Mesenchymal stem cell (in vitro differentiated cells and primary cell): Measurements from ENCODE around the gene SUSD4.

ENCODE experiments used
- DNase-seq: peaks from one replicate; pipeline ENCODE4 v3.0.0-alpha.2; 2013
- H2AFZ ChIP-seq: one replicate; pipeline ENCODE4 v1.6.1; 2013; ENCODE audit warnings: low read depth, mild to moderate bottlenecking, control low read depth, inconsistent platforms, low read length, moderate library complexity
- H2AK5ac ChIP-seq: 2 replicates; pipeline ENCODE4 v1.6.1; 2013; ENCODE audit warnings: low read length, moderate library complexity, mild to moderate bottlenecking, inconsistent platforms; ENCODE audit not compliant: severe bottlenecking
- H2BK120ac ChIP-seq: one replicate; pipeline ENCODE4 v1.6.1; 2013; ENCODE audit warnings: low read depth, mild to moderate bottlenecking, inconsistent platforms, low read length, moderate library complexity
- H2BK12ac ChIP-seq, 2 experiments: one replicate each; pipeline ENCODE4 v1.6.1; 2013; ENCODE audit warnings: inconsistent platforms in 2 of 2, low read length in 2 of 2, mild to moderate bottlenecking in 2 of 2, moderate library complexity in 2 of 2, control low read depth in 1 of 2
- H2BK15ac ChIP-seq: one replicate; pipeline ENCODE4 v1.6.1; 2013; ENCODE audit warnings: mild to moderate bottlenecking, low read depth, inconsistent platforms; ENCODE audit not compliant: poor library complexity, severe bottlenecking
- H2BK5ac ChIP-seq: 2 replicates; pipeline ENCODE4 v1.6.1; 2013; ENCODE audit warnings: low read depth, mild to moderate bottlenecking, low read length, control low read depth, inconsistent platforms; ENCODE audit not compliant: poor library complexity, severe bottlenecking
- H3K14ac ChIP-seq, 2 experiments: one replicate each; pipeline ENCODE4 v1.6.1; 2013; ENCODE audit warnings: inconsistent platforms in 2 of 2, low read length in 2 of 2, control low read depth in 1 of 2, mild to moderate bottlenecking in 1 of 2, moderate library complexity in 1 of 2
- H3K18ac ChIP-seq, 2 experiments: one replicate each; pipeline ENCODE4 v1.6.1; 2013; ENCODE audit warnings: inconsistent platforms in 2 of 2, low read length in 2 of 2, control low read depth in 1 of 2, low read depth in 1 of 2, mild to moderate bottlenecking in 1 of 2
- H3K23ac ChIP-seq, 2 experiments: one replicate each; pipeline ENCODE4 v1.6.1; 2013; ENCODE audit warnings: inconsistent platforms in 2 of 2, low read length in 2 of 2, mild to moderate bottlenecking in 2 of 2, moderate library complexity in 2 of 2, control low read depth in 1 of 2
- H3K27ac ChIP-seq: 2 replicates; pipeline ENCODE4 v1.5.1; 2013; ENCODE audit warnings: mild to moderate bottlenecking, moderate library complexity, low read length, control low read depth, inconsistent platforms; ENCODE audit not compliant: poor library complexity, severe bottlenecking
- H3K27me3 ChIP-seq, 2 experiments: 2 replicates each; pipeline versions ENCODE4 v1.6.1 to v1.7.0; 2013; ENCODE audit warnings: low read length in 2 of 2, mild to moderate bottlenecking in 2 of 2, moderate library complexity in 2 of 2, control low read depth in 1 of 2, inconsistent platforms in 1 of 2; ENCODE audit not compliant: control insufficient read depth in 1 of 2, insufficient read depth in 1 of 2
- H3K36me3 ChIP-seq, 2 experiments: 2 replicates each; pipeline versions ENCODE4 v1.6.1 to v1.7.0; 2013; ENCODE audit warnings: low read length in 2 of 2, control low read depth in 1 of 2, inconsistent platforms in 1 of 2, low read depth in 1 of 2, mild to moderate bottlenecking in 1 of 2; ENCODE audit not compliant: insufficient read depth in 2 of 2, control insufficient read depth in 1 of 2
- H3K4ac ChIP-seq, 2 experiments: one replicate each; pipeline ENCODE4 v1.6.1; 2013; ENCODE audit warnings: inconsistent platforms in 2 of 2, low read length in 2 of 2, mild to moderate bottlenecking in 2 of 2, moderate library complexity in 2 of 2, control low read depth in 1 of 2, low read depth in 1 of 2
- H3K4me1 ChIP-seq: 2 replicates; pipeline ENCODE4 v1.6.1; 2013; ENCODE audit warnings: low read depth, low read length, control low read depth; ENCODE audit not compliant: control insufficient read depth, insufficient read depth
- H3K4me2 ChIP-seq: 2 replicates; pipeline ENCODE4 v1.6.1; 2013; ENCODE audit warnings: low read length, mild to moderate bottlenecking, inconsistent platforms; ENCODE audit not compliant: poor library complexity, severe bottlenecking
- H3K4me3 ChIP-seq, 2 experiments: 2 replicates each; pipeline versions ENCODE4 v1.5.1 to v1.7.0; 2013; ENCODE audit warnings: low read length in 2 of 2, mild to moderate bottlenecking in 2 of 2, control low read depth in 1 of 2, low read depth in 1 of 2; ENCODE audit not compliant: insufficient read depth in 1 of 2
- H3K79me1 ChIP-seq: replicated peaks from 2 replicates; pipeline ENCODE4 v1.6.1; 2013; ENCODE audit warnings: mild to moderate bottlenecking, control low read depth, low read length, inconsistent platforms; ENCODE audit not compliant: poor library complexity, severe bottlenecking
- H3K9ac ChIP-seq: 2 replicates; pipeline ENCODE4 v1.7.0; 2013; ENCODE audit warnings: mild to moderate bottlenecking, low read length, moderate library complexity
- H3K9me3 ChIP-seq: 2 replicates; pipeline ENCODE4 v1.7.0; 2013; ENCODE audit warnings: mild to moderate bottlenecking, low read length; ENCODE audit not compliant: control insufficient read depth
- H4K8ac ChIP-seq: one replicate; pipeline ENCODE4 v1.6.1; 2013; ENCODE audit warnings: inconsistent platforms, mild to moderate bottlenecking, low read length, moderate library complexity
- H4K91ac ChIP-seq: one replicate; pipeline ENCODE4 v1.6.1; 2013; ENCODE audit warnings: mild to moderate bottlenecking, low read length, inconsistent platforms
- WGBS: methylation state at CpG from one replicate; pipeline ENCODE4 v1.1.7; 2013; ENCODE audit warnings: mixed read lengths; 5-methylcytosine and 5-hydroxymethylcytosine counted together

SUSD4 gene

GRCh38 chr1:223209992-223210787 is 153.8 kb downstream of the SUSD4 start:
- Histone ChIP-seq H3K18ac (no peak overlapping the region), H3K9ac (no peak overlapping the region), H3K36me3 (no peaks in the 10 kb centered on the region), H2BK120ac (no peak overlapping the region), H3K4me3 (no peak overlapping the region), H3K27ac (no peak overlapping the region), H3K4me2 (no peak overlapping the region), H2BK5ac (no peak overlapping the region), H4K91ac (no peak overlapping the region), H3K23ac (no peak overlapping the region), H3K9me3 (no peaks in the 10 kb centered on the region), H2BK12ac (no peak overlapping the region), H2AK5ac (no peak overlapping the region), H3K4me1 (no peaks in the 10 kb centered on the region), H3K79me1 (no peaks in the 10 kb centered on the region), H3K27me3 (peaks cover 10 to 28% of the 10 kb centered on the region in 2 experiments), H3K14ac (no peak overlapping the region), H2BK15ac (no peak overlapping the region), H4K8ac (no peak overlapping the region), H2AFZ (no peak overlapping the region), H3K4ac (no peak overlapping the region)
- 88% methylated on average over 7 of the region's 7 CpGs for WGBS
- DNase-seq = no peak

DNA sequence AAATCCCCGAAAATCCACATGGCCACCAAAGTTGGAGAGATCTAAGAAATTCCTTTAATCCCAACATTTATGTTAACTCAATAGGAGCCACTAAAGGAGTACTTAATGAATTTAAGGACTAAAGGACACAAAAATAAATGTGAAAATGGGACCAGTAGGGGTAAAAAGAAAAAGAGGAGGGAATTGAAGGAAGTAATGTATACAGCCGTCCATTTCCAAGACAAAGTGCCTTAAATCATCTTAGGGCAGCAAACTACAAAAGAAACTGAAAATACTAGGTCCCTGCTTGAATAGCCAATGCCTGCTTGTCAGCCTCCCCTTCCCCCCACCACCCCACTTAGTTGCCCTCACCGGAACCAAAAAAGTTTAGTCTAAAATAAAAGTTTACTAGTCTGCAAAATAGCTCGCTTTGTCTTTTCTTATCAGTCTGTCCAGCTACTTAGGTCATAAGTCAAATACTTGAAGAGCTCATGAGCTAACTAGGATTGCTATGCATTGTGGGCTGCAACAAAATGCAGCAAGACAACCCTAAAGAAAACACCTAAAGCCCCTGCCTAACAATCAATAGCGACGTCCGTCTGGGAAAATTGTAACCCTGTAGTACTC is 154.6 kb downstream of the SUSD4 start:
- no peak overlapping the region for H3K4ac ChIP-seq
- WGBS = 76% methylated on average over 7 of the region's 7 CpGs
- H2BK120ac ChIP-seq = no peak overlapping the region

DNA sequence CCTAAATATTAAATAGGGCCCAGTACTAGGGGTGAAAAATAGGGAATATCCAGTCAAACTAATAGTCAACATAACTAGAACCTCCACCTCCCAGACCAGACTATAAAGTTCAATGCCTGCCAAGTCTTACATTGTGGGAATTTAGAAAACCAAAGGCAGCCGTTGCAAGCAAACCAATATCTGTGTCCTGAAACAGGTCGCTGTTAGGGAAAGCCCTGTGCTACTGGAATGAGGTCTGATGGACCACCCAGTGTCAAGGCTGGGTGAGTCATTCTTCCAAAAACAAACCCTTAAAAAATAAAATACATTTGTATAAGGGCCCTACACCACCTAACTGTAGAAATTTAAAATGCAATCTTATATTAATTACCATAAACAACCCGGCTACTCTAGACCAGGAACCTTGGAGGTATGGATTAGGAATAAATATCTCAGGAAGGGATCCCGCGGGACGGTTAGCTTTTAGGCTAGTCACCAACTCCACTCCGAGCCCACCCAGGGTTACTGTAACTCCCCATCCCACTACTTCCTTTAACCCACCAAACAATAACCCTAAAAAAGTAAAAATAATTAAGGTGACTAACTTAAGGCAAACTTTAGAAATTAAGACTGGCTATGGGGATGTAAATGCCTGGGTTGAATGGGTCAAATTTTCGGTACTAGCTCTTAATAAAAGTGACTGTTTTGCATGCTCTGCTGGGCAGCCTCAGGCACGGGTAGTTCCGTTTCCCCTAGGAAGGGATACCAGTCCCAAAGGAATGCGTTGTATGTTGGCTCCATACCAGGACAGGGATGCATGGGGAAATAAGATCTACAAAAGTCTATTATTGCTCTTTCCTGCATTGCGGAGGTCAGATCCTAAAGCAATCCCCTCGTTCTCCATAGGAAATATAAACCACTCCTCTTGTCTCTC is 155.6 kb downstream of the SUSD4 start:
- Histone ChIP-seq H3K27me3 (peaks cover 7 to 24% of the 10 kb centered on the region in 2 experiments), H2AFZ (no peak overlapping the region), H2BK15ac (no peak overlapping the region), H3K27ac (no peak overlapping the region), H3K4me1 (no peaks in the 10 kb centered on the region), H3K79me1 (no peaks in the 10 kb centered on the region), H3K4me3 (no peak overlapping the region), H3K9ac (no peak overlapping the region), H3K36me3 (no peaks in the 10 kb centered on the region), H3K23ac (no peak overlapping the region), H4K91ac (no peak overlapping the region), H3K14ac (no peak overlapping the region), H3K9me3 (no peaks in the 10 kb centered on the region), H3K4me2 (no peak overlapping the region), H2BK120ac (no peak overlapping the region), H4K8ac (no peak overlapping the region), H2BK5ac (no peak overlapping the region), H2BK12ac (no peak overlapping the region), H3K4ac (no peak overlapping the region), H3K18ac (no peak overlapping the region), H2AK5ac (no peak overlapping the region)
- WGBS = 74% methylated on average over 8 of the region's 13 CpGs
- DNase-seq = no peak

More for the DNA sequence above, 154.6 kb downstream of the SUSD4 start:
- H3K4me3 ChIP-seq = no peak overlapping the region
- H3K27me3 ChIP-seq = peaks cover 7 to 26% of the 10 kb centered on the region in 2 experiments
- no peak overlapping the region for H2AFZ ChIP-seq
- no peak overlapping the region for H4K8ac ChIP-seq
- H3K4me2 ChIP-seq = no peak overlapping the region
- no peaks in the 10 kb centered on the region for H3K4me1 ChIP-seq
- no peaks in the 10 kb centered on the region for H3K36me3 ChIP-seq
- H2AK5ac ChIP-seq = no peak overlapping the region
- H2BK12ac ChIP-seq = no peak overlapping the region
- H3K9ac ChIP-seq = no peak overlapping the region
- no peak overlapping the region for H4K91ac ChIP-seq
- no peak overlapping the region for H2BK5ac ChIP-seq
- no peak overlapping the region for H2BK15ac ChIP-seq
- no peak overlapping the region for H3K18ac ChIP-seq
- H3K9me3 ChIP-seq = no peaks in the 10 kb centered on the region
- no peak overlapping the region for H3K23ac ChIP-seq
- H3K27ac ChIP-seq = no peak overlapping the region
- no peak overlapping the region for H3K14ac ChIP-seq
- DNase-seq = peak; percentile 7
- no peaks in the 10 kb centered on the region for H3K79me1 ChIP-seq
